ENCODE results near the gene GYG1.

The GYG1 gene

GRCh38 chr3:149000206-149000745 is 8.9 kb downstream of the GYG1 start:
- H3K27ac ChIP-seq, result no peak overlapping the region
- no peak for TF ChIP-seq CTCF (conservative IDR thresholded peaks at IDR 0.05)

- peak overlapping the region; percentile 84; the same call in 1 of the 2 replicates for H3K27ac ChIP-seq
- TF ChIP-seq CTCF (conservative IDR thresholded peaks at IDR 0.05), result no peak
Observed at GRCh38 chr3:149001727-149002126, 10.4 kb downstream of the GYG1 start.

GRCh38 chr3:149003653-149004305 is 12.4 kb downstream of the GYG1 start:
- H3K27ac ChIP-seq, result peak overlapping the region; percentile 84
- no peak for TF ChIP-seq CTCF (conservative IDR thresholded peaks at IDR 0.05)

GRCh38 chr3:149004622-149005021 is 13.3 kb downstream of the GYG1 start:
- TF ChIP-seq CTCF (conservative IDR thresholded peaks at IDR 0.05), result no peak
- H3K27ac ChIP-seq, result peak overlapping the region; percentile 84

- TF ChIP-seq CTCF (conservative IDR thresholded peaks at IDR 0.05), result no peak
- H3K27ac ChIP-seq, result peak overlapping the region; percentile 84
Observed at GRCh38 chr3:149005416-149005815, 14.1 kb downstream of the GYG1 start.

GRCh38 chr3:149007567-149008257 is 16.4 kb downstream of the GYG1 start:
- H3K27ac ChIP-seq, result no peak overlapping the region
- no peak for TF ChIP-seq CTCF (conservative IDR thresholded peaks at IDR 0.05)

- H3K27ac ChIP-seq, result no peak overlapping the region
- TF ChIP-seq CTCF (conservative IDR thresholded peaks at IDR 0.05), result no peak
Observed at GRCh38 chr3:149009732-149010131, 18.4 kb downstream of the GYG1 start.

All from VCaP (cell line).